Islet precursor cell (in vitro differentiated cells): Measurements from ENCODE around the gene MYCBP2.
A peak's percentile ranks its signal among the peaks of the same experiment; 100 is the strongest.
"Not testable (repeated sequence)": the region's sequence is repeated elsewhere in the genome, so short reads cannot be mapped to it uniquely, and the experiment has no call there.

Experiments used
- DNase-seq: peaks from one replicate; pipeline ENCODE4 v3.0.0-alpha.2; 2018

The MYCBP2 gene

GRCh38 chr13:77338329-77338728 is 11.4 kb upstream of the MYCBP2 start:
- DNase-seq = no peak

DNA sequence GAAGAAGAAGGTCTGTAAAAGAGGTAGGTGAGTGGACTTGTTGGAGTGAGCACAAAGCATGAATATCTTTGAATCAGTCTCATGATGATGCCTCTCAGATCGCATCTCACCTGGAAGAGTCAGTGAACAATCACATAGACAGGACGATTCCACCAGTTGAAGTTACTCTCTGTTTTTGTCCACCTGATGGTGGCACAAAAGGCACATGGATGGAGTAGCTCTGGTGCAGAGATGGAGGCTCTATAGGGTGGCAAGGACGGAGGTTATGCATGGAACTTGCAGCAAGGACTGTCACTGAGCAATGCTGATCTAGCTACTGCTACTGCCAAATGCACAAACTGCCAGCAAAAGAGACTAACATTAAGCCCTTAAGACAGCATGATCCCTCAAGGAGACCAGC is 10.3 kb upstream of the MYCBP2 start:
- no peak for DNase-seq

DNA sequence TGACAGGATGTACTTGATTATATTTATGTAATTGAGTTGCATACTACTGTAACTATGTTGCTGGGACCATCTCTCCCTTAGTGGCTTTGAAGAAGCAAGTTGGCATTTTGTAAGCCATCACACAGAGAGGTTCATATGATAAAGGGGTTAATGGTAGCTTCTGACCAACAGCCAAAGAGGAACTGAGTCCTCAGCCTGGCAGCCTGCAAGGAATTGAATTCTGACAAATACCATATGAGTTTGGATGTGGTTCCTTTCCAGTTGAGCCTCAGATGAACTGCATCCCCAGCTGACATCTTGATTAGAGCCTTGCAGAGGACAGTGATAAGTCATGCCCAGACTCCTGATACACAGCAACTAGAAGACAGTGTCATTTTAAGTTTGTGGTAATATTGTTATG is 8.6 kb upstream of the MYCBP2 start:
- DNase-seq = no peak

DNA sequence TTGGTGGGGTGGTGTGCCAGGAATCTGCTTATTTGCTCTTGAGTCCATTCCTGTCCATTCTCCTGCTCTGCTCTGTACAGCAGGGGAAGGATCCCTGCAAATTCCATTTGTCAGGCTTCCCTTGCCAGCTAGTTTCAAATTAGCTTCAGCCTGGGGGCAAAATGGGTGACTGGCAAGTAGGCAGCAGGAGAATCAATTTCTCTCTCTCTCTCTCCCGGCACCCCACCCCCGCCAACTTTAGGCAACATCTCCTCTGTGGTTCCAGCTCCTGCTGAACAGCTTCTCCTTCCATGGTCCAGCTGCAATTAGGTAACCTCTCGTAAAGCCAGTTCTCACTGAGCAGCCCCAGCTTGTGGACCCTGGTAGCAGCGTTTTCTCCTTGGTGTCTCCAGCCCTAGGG is 6.7 kb upstream of the MYCBP2 start:
- peak; percentile 59 for DNase-seq

GRCh38 chr13:77331421-77331820 is 4.5 kb upstream of the MYCBP2 start:
- no peak for DNase-seq

DNA sequence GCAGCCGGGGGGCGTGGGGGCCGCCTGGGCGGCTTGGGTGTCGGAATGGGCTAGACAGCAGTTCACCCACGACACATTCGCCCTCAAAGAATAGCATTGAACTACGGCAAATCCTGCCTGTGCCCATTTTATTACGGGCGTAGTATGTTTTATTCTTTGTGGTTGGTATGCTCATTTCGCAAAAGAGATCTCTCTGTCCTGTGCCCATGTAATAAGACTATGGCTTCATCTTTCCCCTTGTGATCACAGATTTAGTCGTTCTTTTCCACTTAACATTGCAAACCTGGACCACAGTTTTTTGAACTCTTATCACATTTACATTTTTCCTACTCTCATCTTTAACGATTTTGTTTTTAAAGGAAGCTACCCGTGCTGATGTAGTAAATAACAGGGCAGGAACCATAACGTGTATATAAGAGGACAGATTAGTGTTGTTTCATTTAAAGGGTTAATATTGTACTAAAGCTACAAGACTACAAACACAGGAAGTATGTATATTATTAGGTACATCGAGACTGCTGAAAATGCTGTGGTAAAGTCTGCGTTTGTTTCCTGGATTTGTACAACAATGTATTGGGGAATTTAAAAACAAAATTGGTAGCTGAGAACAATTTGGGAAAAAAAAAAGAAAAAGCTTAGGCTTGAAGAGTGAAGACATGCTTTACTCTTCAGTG is 3.2 kb upstream of the MYCBP2 start:
- no peak for DNase-seq

GRCh38 chr13:77329133-77329910 is 2.4 kb upstream of the MYCBP2 start:
- peak; percentile 93 for DNase-seq

DNA sequence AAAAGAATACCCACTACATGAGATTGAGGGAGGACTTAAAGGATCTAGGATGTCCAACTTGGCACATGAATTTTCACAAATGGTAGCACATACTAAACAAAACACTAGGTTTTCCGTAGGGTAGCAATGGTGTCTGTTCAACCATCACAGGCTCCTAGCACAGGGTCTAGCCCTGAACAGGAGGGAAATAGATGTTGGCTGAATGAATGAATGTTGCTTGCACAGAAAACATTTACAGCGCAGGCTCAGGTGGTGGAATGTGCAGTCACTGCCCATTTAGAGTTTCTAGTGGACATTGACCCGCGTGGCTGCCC is 1.9 kb upstream of the MYCBP2 start:
- DNase-seq = no peak

- no peak for DNase-seq
Measured at GRCh38 chr13:77325371-77325980, 1.4 kb downstream of the MYCBP2 start.

DNA sequence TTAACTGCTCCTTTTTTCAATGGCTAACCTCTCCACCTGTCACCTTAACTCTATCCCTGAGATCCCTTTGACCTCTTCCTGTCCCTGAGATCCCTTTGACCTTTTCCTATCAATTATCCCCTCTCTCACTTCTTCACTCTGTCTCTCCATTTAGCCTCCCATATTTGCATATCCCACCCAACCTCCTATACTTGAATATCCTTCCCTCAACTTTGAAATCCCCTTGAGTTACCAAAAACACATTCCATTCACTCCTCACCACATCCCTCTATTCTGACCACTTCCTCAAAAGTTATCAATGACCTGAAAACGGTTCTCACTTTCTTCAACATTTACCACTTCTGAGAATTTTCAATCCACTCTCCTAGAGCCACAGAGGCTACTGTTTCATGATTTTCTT is 3.0 kb downstream of the MYCBP2 start:
- no peak for DNase-seq

DNA sequence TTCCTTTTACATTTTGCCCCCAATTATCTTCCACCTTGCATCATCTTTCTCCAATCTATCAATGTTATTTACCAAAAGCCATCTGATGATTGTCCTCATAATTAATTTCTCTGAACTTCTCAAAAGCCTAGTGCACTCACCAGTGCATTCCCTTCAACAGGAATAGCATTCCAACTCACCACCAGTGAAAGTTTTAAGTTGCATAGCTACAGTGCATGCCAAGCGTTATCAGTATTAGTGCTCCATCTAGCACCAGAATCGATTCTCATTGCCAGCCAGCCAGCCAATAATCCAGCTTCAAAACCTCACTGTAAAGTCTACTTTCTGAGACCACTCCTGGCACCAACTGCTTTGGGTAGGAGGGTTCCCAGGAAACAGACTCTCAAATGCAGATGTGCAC is 7.4 kb downstream of the MYCBP2 start:
- DNase-seq = no peak

- no peak for DNase-seq
Measured at GRCh38 chr13:77318741-77319140, 8.2 kb downstream of the MYCBP2 start.

GRCh38 chr13:77316430-77316829 is 10.5 kb downstream of the MYCBP2 start:
- no peak for DNase-seq

- not testable (repeated sequence) for DNase-seq
Measured at GRCh38 chr13:77315509-77315908, 11.4 kb downstream of the MYCBP2 start.

GRCh38 chr13:77313923-77314322 is 13.0 kb downstream of the MYCBP2 start:
- no peak for DNase-seq

GRCh38 chr13:77312311-77312710 is 14.6 kb downstream of the MYCBP2 start:
- DNase-seq = no peak

DNA sequence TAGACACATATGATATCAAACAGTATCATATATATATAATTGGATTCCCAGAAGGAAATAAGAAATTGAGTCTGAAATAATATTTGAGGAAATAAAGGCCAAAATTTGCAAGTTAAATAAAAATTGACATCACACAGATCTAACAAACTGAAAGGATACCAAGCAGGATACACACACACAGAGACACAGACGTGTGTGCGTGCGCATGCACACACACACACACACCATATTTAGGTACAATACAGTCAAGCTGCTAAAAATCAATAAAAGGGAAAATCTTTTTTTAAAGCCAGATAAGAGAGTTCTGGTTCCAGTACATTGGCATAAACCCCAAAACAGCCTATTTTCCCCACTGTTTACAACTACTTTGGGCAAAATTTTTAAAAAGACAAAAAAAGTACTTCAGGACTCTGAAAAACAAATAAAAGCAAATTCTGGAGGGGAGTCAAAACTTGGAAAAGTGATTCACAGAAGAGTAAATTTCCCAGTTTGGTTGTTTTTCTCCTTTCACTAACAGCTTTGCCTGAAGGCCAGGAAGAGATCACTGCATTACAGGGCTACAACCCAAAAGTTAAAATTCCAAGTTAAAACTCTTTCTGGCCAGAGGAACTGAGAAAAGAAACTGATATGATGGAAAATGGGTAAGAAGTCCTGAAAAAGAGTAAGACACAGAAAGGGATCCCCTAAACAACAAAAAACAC is 16.2 kb downstream of the MYCBP2 start:
- DNase-seq = no peak

DNA sequence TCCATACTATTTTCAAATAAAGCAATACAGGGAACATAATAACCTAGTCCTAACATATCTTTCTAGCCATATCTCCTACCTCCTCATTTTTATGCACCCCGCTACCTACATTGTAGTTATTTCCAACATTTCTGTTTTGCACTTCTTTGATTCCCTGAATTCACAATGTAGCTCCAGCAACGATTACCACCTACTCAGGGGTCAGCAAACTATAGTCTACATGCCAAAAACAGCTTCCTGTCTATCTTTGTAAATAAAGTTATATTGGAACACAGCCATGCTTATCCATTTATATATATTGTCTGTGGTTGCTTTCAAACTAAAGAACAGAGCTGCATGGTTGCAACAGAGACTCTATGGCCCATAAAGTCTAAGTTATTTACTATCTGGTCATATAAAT is 16.7 kb downstream of the MYCBP2 start:
- no peak for DNase-seq

DNA sequence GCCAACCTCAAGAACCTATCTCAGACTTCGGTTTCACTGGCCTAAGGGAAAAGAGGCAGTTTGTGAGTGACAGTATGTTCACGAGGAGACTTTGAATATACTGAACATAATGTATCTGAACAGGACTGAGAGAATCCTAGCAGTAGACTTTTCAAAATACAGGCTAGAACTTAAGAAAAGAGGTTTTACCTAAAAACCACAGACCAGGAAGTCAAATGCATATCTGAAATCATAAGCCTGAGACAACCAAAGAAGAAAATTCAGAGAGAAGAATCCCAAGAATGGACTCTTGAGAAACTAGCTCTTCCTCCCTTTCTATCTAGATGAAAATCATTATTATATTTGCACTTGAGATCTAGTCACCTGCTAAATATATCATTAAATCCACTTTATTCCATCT is 17.6 kb downstream of the MYCBP2 start:
- no peak for DNase-seq

DNA sequence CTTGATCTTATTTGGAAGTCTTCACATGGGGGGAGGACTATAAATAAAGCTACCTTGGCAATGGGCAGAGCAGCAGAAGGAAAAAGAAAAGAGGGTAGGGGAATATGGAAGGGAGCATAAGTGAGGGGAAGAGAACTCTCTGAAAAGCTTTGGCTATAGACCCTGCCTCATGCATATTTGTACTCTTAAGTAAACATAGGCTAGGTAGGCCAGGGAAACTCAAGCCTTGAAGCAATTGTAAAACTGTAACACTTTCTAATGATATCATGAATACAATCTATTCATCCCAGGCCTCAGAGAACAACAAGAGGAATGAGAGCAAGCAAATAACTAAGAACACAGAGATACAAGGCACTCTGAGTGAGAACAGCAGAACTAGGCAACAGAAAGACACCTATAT is 20.4 kb downstream of the MYCBP2 start:
- no peak for DNase-seq

DNA sequence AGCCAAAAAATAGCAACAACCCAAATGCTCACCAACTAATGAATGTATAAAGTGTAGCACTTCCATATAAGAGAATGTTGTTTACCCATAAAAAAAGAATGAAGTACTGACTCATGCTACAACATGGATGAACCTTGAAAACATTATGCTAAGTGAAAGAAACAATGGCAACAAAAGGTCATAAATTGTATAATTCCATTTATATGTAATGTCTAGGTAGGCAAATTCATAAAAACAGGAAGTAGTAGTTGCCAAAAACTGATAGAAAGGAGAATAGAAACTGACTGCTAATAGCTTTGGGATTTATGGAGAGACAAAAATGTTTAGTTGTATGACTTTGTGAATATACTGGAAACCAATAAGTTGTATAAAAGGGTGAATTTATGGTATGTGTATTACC is 21.6 kb downstream of the MYCBP2 start:
- DNase-seq = no peak

DNA sequence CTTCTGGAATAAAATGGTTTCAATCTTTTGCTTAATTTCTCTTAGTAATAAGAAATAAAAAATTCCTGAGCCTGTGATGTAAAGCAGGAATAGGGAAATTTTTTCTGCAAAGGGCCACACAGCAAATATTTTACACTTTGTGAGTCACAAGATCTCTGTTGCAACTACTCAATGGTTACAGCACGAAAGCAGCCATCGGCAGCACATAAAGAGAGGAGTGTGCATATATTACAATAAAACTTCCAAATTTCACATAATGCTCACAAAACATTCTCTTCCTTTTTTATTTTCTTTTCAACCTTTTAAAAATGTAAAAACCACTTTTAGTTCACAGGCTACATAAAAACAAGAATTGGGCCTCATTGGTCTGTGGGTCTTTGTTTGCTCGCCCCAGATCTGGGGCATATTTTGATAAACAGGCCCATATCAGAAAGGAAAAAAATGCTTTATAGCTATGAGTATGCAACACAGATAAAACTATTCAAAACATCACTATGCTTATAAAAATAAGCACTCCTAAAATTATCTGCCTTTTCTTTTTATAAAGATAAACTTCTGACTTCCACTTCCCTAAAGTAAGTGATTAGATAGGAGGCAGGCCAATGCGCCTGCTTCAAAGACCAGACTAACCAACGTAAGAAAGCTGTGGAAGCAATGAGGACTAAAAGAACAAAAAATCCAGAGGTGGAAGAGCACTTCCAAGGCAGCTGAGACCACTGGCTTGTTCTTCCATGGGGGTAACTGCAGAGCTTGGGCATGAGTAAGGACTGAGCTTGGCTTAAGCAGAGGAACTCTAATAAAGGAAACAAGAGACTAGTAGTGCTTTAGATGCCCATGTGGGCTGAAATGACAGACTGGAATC is 26.5 kb downstream of the MYCBP2 start:
- no peak for DNase-seq

- DNase-seq = no peak
Measured at GRCh38 chr13:77299587-77299986, 27.3 kb downstream of the MYCBP2 start.
